ENCODE data around the gene RAB30.

Gene RAB30

GRCh38 chr11:83031127-83031526 is 40.6 kb downstream of the RAB30 start:
- TF ChIP-seq YY2 (tag by site-specific recombination; IDR thresholded peaks at IDR 0.05) (no peak), ZBTB8A (tag by site-specific recombination; IDR thresholded peaks at IDR 0.05) (no peak), HOXA7 (CRISPR knock-in tag; IDR thresholded peaks at IDR 0.05; ENCODE audit: borderline replicate concordance) (no peak), ZNF2 (tag by site-specific recombination; IDR thresholded peaks at IDR 0.05) (no peak)
- Histone ChIP-seq H3K4me1 (ENCODE audit: control insufficient read depth, insufficient read depth, low read length) (peaks cover 12% of the 10 kb centered on the region), H3K9me3 (ENCODE audit: control insufficient read depth, insufficient read depth, low read depth, low read length) (no peaks in the 10 kb centered on the region), H3K27ac (ENCODE audit: extremely low read depth, low read depth, low read length) (no peak overlapping the region), H3K36me3 (ENCODE audit: control insufficient read depth in 2 of 2, insufficient read depth in 1 of 2, low read length in 2 of 2) (no peaks in the 10 kb centered on the region), H3K4me3 (ENCODE audit: low read depth, low read length) (no peak overlapping the region)
- ChIA-PET CTCF (no interaction called here), POLR2A (no interaction called here)

GRCh38 chr11:83027794-83028193 is 43.9 kb downstream of the RAB30 start:
- no peaks in the 10 kb centered on the region for H3K9me3 ChIP-seq (ENCODE audit: control insufficient read depth, insufficient read depth, low read depth, low read length)
- no peaks in the 10 kb centered on the region for H3K36me3 ChIP-seq (ENCODE audit: control insufficient read depth in 2 of 2, insufficient read depth in 1 of 2, low read length in 2 of 2)
- H3K4me1 ChIP-seq (ENCODE audit: control insufficient read depth, insufficient read depth, low read length), result no peaks in the 10 kb centered on the region
- no peak overlapping the region for H3K27ac ChIP-seq (ENCODE audit: extremely low read depth, low read depth, low read length)
- H3K4me3 ChIP-seq (ENCODE audit: low read depth, low read length), result no peak overlapping the region
- TF ChIP-seq SP3 (tag by site-specific recombination; IDR thresholded peaks at IDR 0.05), result no peak
- no peak for TF ChIP-seq PATZ1 (tag by site-specific recombination; IDR thresholded peaks at IDR 0.05)
- no peak for TF ChIP-seq ZNF48 (tag by site-specific recombination; IDR thresholded peaks at IDR 0.05)
- no peak for TF ChIP-seq OSR2 (tag by site-specific recombination; IDR thresholded peaks at IDR 0.05)
- no peak for TF ChIP-seq CTCF (tag by site-specific recombination; IDR thresholded peaks at IDR 0.05)
- TF ChIP-seq ZNF768 (tag by site-specific recombination; IDR thresholded peaks at IDR 0.05), result no peak
- no peak for TF ChIP-seq ZNF670 (tag by site-specific recombination; IDR thresholded peaks at IDR 0.05; ENCODE audit: low read depth)
- no peak for TF ChIP-seq ZNF292 (tag by site-specific recombination; IDR thresholded peaks at IDR 0.05; ENCODE audit: borderline replicate concordance, low read depth)
- TF ChIP-seq ZNF19 (tag by site-specific recombination; IDR thresholded peaks at IDR 0.05; ENCODE audit: low read depth), result no peak
- TF ChIP-seq ZNF221 (tag by site-specific recombination; IDR thresholded peaks at IDR 0.05; ENCODE audit: borderline replicate concordance), result no peak
- TF ChIP-seq GLI2 (tag by site-specific recombination; IDR thresholded peaks at IDR 0.05; ENCODE audit: borderline replicate concordance, low read depth), result no peak
- TF ChIP-seq ZNF704 (tag by site-specific recombination; IDR thresholded peaks at IDR 0.05), result no peak
- TF ChIP-seq ZNF843 (tag by site-specific recombination; IDR thresholded peaks at IDR 0.05), result no peak
- no peak for TF ChIP-seq ZNF132 (tag by site-specific recombination; IDR thresholded peaks at IDR 0.05; ENCODE audit: borderline replicate concordance)
- TF ChIP-seq ZNF280D (tag by site-specific recombination; IDR thresholded peaks at IDR 0.05), result no peak
- no peak for TF ChIP-seq KLF7 (tag by site-specific recombination; IDR thresholded peaks at IDR 0.05; ENCODE audit: borderline replicate concordance)
- no peak for TF ChIP-seq ZNF37A (tag by site-specific recombination; IDR thresholded peaks at IDR 0.05)
- CTCF ChIA-PET, result interaction anchor here (0.7 kb wide), 2 partner anchors 9 to 20 kb away, joined by 3 read pairs; no protein-coding TSS in a partner anchor
- POLR2A ChIA-PET, result no interaction called here
